Naive thymus-derived CD4-positive, alpha-beta T cell (primary cell): Measurements from ENCODE around the gene DOCK9. TPM values are rescaled to one million over a fixed set of nuclear protein-coding genes. Genes with fewer than 3 reads are reported as not detected.

ENCODE experiments used
- ATAC-seq: fragments of 150-1000 bp; cut with Tn5 transposase; 2 replicates; pipeline ENCODE4 v1.10.0; 2021; ENCODE audit warnings: mild to moderate bottlenecking, moderate library complexity
- CTCF ChIA-PET: fragments of 350-600 bp; sonication (Branson Sonifier 250); formaldehyde crosslinking; loops from one replicate; lab custom pipeline; 2021; ENCODE audit warnings: antibody characterized with exemption; lab: Charles Lee
- POLR2A ChIA-PET: fragments of 350-600 bp; sonication (Branson Sonifier 250); formaldehyde crosslinking; loops from one replicate; lab custom pipeline; 2021; ENCODE audit warnings: antibody characterized with exemption, inconsistent platforms; lab: Charles Lee
- DNase-seq, 9 donors: peaks; one replicate each; pipeline versions ENCODE4 v3.0.0 to v3.0.0-alpha.2; 2020 to 2022; ENCODE audit warnings: mixed read lengths in 1 of 9
- H3K27ac ChIP-seq: one replicate; pipeline ENCODE4 v1.7.0; 2013; ENCODE audit warnings: mild to moderate bottlenecking, low read depth, low read length, moderate library complexity
- H3K27me3 ChIP-seq, 2 donors: one replicate each; pipeline ENCODE4 v1.7.0; 2013; ENCODE audit warnings: low read length in 2 of 2, mild to moderate bottlenecking in 2 of 2, moderate library complexity in 2 of 2; ENCODE audit not compliant: control insufficient read depth in 2 of 2, insufficient read depth in 2 of 2
- H3K36me3 ChIP-seq, 3 experiments: 1 replicate in 2 of 3; 2 replicates in 1 of 3; pipeline ENCODE4 v1.7.0; 2013; ENCODE audit warnings: low read length in 3 of 3, mild to moderate bottlenecking in 3 of 3, moderate library complexity in 1 of 3; ENCODE audit not compliant: insufficient read depth in 3 of 3, control insufficient read depth in 2 of 3
- H3K4me1 ChIP-seq, 2 donors: one replicate each; pipeline ENCODE4 v1.7.0; 2013; ENCODE audit warnings: low read length in 2 of 2, mild to moderate bottlenecking in 2 of 2, moderate library complexity in 1 of 2; ENCODE audit not compliant: control insufficient read depth in 2 of 2, insufficient read depth in 2 of 2
- H3K4me3 ChIP-seq: 2 replicates; pipeline ENCODE4 v1.7.0; 2013; ENCODE audit warnings: mild to moderate bottlenecking, low read length
- H3K9me3 ChIP-seq, 3 experiments: 1 replicate in 2 of 3; 2 replicates in 1 of 3; pipeline ENCODE4 v1.7.0; 2013; ENCODE audit warnings: low read length in 3 of 3; ENCODE audit not compliant: control insufficient read depth in 2 of 3
- H3K27ac Mint-ChIP-seq, 9 donors: one replicate each; pipeline ENCODE4 v1.8.0; 2020 to 2022; ENCODE audit warnings: mixed read lengths in 9 of 9, mild to moderate bottlenecking in 8 of 9, moderate library complexity in 5 of 9, inconsistent platforms in 2 of 9
- H3K27me3 Mint-ChIP-seq, 5 donors: one replicate each; pipeline ENCODE4 v1.8.0; 2021 to 2022; ENCODE audit warnings: mixed read lengths in 5 of 5, mild to moderate bottlenecking in 1 of 5
- H3K36me3 Mint-ChIP-seq, 5 donors: one replicate each; pipeline ENCODE4 v1.8.0; 2020 to 2022; ENCODE audit warnings: mixed read lengths in 5 of 5, mild to moderate bottlenecking in 3 of 5, inconsistent platforms in 1 of 5
- H3K4me1 Mint-ChIP-seq, 7 donors: one replicate each; pipeline ENCODE4 v1.8.0; 2020 to 2022; ENCODE audit warnings: mixed read lengths in 7 of 7, mild to moderate bottlenecking in 3 of 7, inconsistent platforms in 1 of 7
- H3K4me3 Mint-ChIP-seq, 10 donors: one replicate each; pipeline ENCODE4 v1.8.0; 2020 to 2022; ENCODE audit warnings: mild to moderate bottlenecking in 10 of 10, mixed read lengths in 10 of 10, moderate library complexity in 6 of 10, inconsistent platforms in 2 of 10
- H3K9me3 Mint-ChIP-seq, 11 donors: one replicate each; pipeline ENCODE4 v1.8.0; 2020 to 2022; ENCODE audit warnings: mixed read lengths in 11 of 11, mild to moderate bottlenecking in 4 of 11, inconsistent platforms in 1 of 11, moderate library complexity in 1 of 11
- intact Hi-C, 2 donors: fragments of 100-400 bp; cut with micrococcal nuclease; formaldehyde crosslinking; loops; one replicate each; pipeline ENCODE4 v1.15.1; 2023
- polyA plus RNA-seq, 2 donors: library from polyadenylated mRNA; unstranded; fragments of 300-500 nt; fragmentation: Illumina TruSeq; gene quantifications; one replicate each; pipeline ENCODE4 v1.2.3, GENCODE V29; 2021
- total RNA-seq, 6 experiments: library from RNA in 5 of 6; stranded (reverse) in 5 of 6; gene quantifications; 1 replicate in 5 of 6; 2 replicates in 1 of 6; pipeline ENCODE4 v1.2.3 and lab custom pipeline; 2021 to 2026

The DOCK9 gene
- total and polyA plus RNA-seq, 7 experiments from 2014 or later, result 22.2 to 214 (median 122) TPM

DNA sequence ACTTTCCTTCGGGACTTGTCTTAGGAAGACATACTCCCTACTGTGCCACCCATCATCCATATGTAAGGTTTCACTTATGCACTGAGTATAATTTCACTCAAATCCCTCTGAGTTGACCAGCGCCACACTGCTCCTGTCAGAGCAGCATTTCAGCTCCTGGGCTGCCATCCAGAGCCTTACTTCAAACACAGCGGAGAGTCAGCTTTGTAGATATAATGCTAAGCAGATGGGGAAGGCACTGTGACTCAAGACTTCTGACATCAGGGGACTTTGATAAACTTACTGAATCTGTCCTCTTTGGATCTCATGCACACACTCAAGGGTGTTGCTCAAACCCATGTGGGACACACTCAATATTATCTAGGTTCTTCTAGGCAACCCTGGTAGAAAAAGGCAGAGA, 34.9 kb downstream of the DOCK9 start:
- intact Hi-C loops, result loop anchor here in 1 of 2 donors (5.0 kb wide), 1 partner anchor 34 kb away; the partner anchor contains the start of gene DOCK9
- Histone ChIP-seq H3K4me1 (peaks cover 0 to 3% of the 10 kb centered on the region in 2 donors), H3K36me3 (peaks cover 0 to 2% (median 0%) of the 10 kb centered on the region in 3 experiments), H3K27ac (no peak overlapping the region), H3K27me3 (no peaks in the 10 kb centered on the region), H3K4me3 (no peak overlapping the region), H3K9me3 (no peaks in the 10 kb centered on the region)
- ATAC-seq (no peak), DNase-seq (no peak)
- Mint-ChIP-seq H3K4me1 (peaks cover 11 to 87% (median 68%) of the 10 kb centered on the region in 7 donors), H3K27ac (peak overlapping the region in 2 of 9 donors; percentile 2 to 19), H3K4me3 (no peak overlapping the region), H3K9me3 (no peaks in the 10 kb centered on the region), H3K27me3 (no peaks in the 10 kb centered on the region), H3K36me3 (peaks cover 0 to 20% (median 9%) of the 10 kb centered on the region in 5 donors)
- ChIA-PET CTCF (no interaction called here), POLR2A (no interaction called here)

DNA sequence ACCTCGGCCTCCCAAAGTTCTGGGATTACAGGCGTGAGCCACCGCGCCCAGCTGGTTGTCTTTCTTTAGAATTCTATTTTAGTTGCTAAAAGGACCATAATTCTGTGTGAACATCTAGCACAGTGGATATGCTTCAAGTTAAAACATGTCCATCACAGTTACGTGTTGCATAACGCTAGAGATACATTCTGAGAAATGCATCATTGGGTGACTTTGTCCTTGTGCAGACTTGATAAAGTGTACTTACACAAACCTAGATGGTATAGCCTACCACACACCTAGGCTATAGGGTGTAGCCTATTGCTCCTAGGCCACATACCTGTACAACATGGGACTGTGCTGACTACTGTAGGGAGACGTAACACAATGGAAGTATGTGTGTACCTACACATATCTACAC, 35.4 kb downstream of the DOCK9 start:
- Histone ChIP-seq H3K27ac (no peak overlapping the region), H3K4me3 (no peak overlapping the region), H3K27me3 (no peaks in the 10 kb centered on the region), H3K36me3 (peaks cover 0 to 2% (median 0%) of the 10 kb centered on the region in 3 experiments), H3K4me1 (no peaks in the 10 kb centered on the region), H3K9me3 (no peaks in the 10 kb centered on the region)
- Mint-ChIP-seq H3K4me1 (peaks cover 10 to 86% (median 68%) of the 10 kb centered on the region in 7 donors), H3K27ac (peak overlapping the region in 3 of 9 donors; percentile 2 to 13 (median 11)), H3K9me3 (no peaks in the 10 kb centered on the region), H3K4me3 (no peak overlapping the region), H3K27me3 (no peaks in the 10 kb centered on the region), H3K36me3 (peaks cover 0 to 20% (median 12%) of the 10 kb centered on the region in 5 donors)
- ChIA-PET CTCF (no interaction called here), POLR2A (no interaction called here)
- DNase-seq, result no peak
- intact Hi-C loops, result loop anchor here in 1 of 2 donors (5.0 kb wide), 1 partner anchor 35 kb away; the partner anchor contains the start of gene DOCK9
- ATAC-seq, result no peak

DNA sequence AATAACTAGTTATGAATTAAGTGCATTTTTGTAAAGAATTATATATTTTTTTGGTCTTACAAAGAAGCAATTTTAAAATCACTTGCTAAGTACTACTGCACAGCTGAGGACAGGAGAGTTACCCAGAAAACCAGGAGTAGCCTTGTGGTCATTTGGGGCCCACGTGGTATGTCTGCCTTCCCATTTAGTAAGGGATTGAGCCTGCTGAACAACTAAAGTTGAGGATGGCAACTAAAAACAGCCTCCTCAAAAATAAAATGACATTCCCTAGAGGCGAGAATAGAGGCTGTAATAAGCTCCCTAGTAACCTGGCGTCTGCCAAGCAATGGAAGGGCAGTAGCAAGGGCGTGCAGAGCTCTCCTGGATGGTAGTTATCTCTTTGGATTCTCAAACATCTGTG, 36.3 kb downstream of the DOCK9 start:
- Histone ChIP-seq H3K27me3 (no peaks in the 10 kb centered on the region), H3K9me3 (no peaks in the 10 kb centered on the region), H3K36me3 (peaks cover 0 to 2% (median 0%) of the 10 kb centered on the region in 3 experiments), H3K4me3 (no peak overlapping the region), H3K27ac (no peak overlapping the region), H3K4me1 (no peaks in the 10 kb centered on the region)
- ChIA-PET CTCF (no interaction called here), POLR2A (no interaction called here)
- Mint-ChIP-seq H3K9me3 (no peaks in the 10 kb centered on the region), H3K27ac (peak overlapping the region in 2 of 9 donors; percentile 33 to 46), H3K4me1 (peaks cover 10 to 85% (median 66%) of the 10 kb centered on the region in 7 donors), H3K27me3 (no peaks in the 10 kb centered on the region), H3K4me3 (no peak overlapping the region), H3K36me3 (peaks cover 0 to 23% (median 8%) of the 10 kb centered on the region in 5 donors)
- intact Hi-C loops, result loop anchor here in 1 of 2 donors (5.0 kb wide), 1 partner anchor 36 kb away; the partner anchor contains the start of gene DOCK9
- DNase-seq, result no peak
- ATAC-seq, result no peak

DNA sequence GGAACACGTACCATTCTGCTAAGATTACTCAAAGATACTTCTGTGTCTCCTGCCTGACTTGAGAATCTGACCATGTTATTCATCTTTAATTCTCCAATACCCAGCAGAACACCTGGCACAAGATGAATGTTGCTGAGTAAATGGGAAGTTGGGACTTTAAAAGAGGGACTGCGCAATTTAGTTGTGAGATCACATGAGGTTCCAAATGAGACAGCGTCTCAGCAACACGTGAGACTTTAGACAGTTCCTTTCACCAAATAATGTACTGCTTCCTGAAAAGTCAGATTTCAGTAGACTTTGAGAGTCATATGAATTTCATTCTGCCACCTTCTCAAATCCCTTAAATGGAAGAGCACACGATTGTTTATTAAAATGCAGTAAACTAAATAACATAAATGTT, 36.7 kb downstream of the DOCK9 start:
- no peak overlapping the region for H3K4me3 ChIP-seq

DNA sequence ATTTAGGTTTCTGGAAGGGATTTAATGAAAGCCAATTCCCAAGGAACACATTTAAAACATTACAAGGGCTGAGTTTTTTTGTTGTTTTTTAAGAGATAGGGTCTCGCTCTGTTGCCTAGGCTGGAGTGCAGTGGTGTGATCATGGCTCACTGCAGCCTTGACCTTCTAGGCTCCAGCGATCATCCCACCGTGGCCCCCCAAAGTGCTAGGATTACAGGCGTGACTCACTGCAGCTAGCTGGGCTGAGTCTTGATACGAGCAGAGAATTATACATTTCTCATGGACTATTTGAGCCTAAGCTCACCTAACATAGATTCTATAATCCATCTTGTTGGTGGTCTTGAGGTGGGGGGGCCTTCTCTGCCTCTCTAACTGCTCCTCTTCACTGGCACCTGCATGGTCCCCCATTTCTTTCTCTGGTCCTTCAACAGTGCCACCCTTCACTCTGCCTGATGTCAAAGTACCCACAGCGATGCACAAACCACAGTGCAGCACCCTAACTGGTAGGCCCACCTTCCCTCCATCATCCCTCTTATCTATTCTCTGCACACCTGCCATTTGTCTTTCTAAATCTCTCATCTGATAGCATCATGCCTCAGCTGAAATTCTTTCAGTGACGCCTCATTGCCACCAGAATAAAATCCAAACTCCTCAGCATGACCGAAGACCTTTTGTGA, 37.4 kb downstream of the DOCK9 start:
- Histone ChIP-seq H3K27ac (no peak overlapping the region), H3K27me3 (no peaks in the 10 kb centered on the region), H3K9me3 (no peaks in the 10 kb centered on the region), H3K4me1 (no peaks in the 10 kb centered on the region), H3K36me3 (peaks cover 0 to 6% (median 0%) of the 10 kb centered on the region in 3 experiments), H3K4me3 (no peak overlapping the region)
- ChIA-PET POLR2A (no interaction called here), CTCF (interaction anchor here (0.7 kb wide), 1 partner anchor 17 kb away, joined by 3 read pairs; no protein-coding TSS in a partner anchor)
- intact Hi-C loops, result loop anchor here in 1 of 2 donors (5.0 kb wide), 1 partner anchor 37 kb away; the partner anchor contains the start of gene DOCK9
- Mint-ChIP-seq H3K4me1 (peaks cover 6 to 79% (median 57%) of the 10 kb centered on the region in 7 donors), H3K36me3 (peaks cover 0 to 19% (median 11%) of the 10 kb centered on the region in 5 donors), H3K9me3 (peaks cover 0 to 7% (median 4%) of the 10 kb centered on the region in 11 donors), H3K27ac (peak overlapping the region in 6 of 9 donors; percentile 33 to 76 (median 48)), H3K27me3 (no peaks in the 10 kb centered on the region), H3K4me3 (no peak overlapping the region)
- ATAC-seq (no peak), DNase-seq (no peak)

More for the DNA sequence above, 36.7 kb downstream of the DOCK9 start:
- peaks cover 0 to 22% (median 7%) of the 10 kb centered on the region in 5 donors for H3K36me3 Mint-ChIP-seq
- POLR2A ChIA-PET, result no interaction called here
- peaks cover 0 to 2% (median 0%) of the 10 kb centered on the region in 3 experiments for H3K36me3 ChIP-seq
- H3K4me3 Mint-ChIP-seq, result no peak overlapping the region
- CTCF ChIA-PET, result no interaction called here
- intact Hi-C loops, result loop anchor here in 1 of 2 donors (5.0 kb wide), 1 partner anchor 36 kb away; the partner anchor contains the start of gene DOCK9
- ATAC-seq (no peak), DNase-seq (no peak)
- peak overlapping the region in 6 of 9 donors; percentile 5 to 55 (median 45) for H3K27ac Mint-ChIP-seq
- no peaks in the 10 kb centered on the region for H3K4me1 ChIP-seq
- no peaks in the 10 kb centered on the region for H3K9me3 ChIP-seq
- H3K27me3 ChIP-seq, result no peaks in the 10 kb centered on the region
- no peak overlapping the region for H3K27ac ChIP-seq
- no peaks in the 10 kb centered on the region for H3K27me3 Mint-ChIP-seq
- H3K9me3 Mint-ChIP-seq, result peaks cover 0 to 3% (median 1%) of the 10 kb centered on the region in 11 donors
- peaks cover 8 to 82% (median 62%) of the 10 kb centered on the region in 7 donors for H3K4me1 Mint-ChIP-seq

DNA sequence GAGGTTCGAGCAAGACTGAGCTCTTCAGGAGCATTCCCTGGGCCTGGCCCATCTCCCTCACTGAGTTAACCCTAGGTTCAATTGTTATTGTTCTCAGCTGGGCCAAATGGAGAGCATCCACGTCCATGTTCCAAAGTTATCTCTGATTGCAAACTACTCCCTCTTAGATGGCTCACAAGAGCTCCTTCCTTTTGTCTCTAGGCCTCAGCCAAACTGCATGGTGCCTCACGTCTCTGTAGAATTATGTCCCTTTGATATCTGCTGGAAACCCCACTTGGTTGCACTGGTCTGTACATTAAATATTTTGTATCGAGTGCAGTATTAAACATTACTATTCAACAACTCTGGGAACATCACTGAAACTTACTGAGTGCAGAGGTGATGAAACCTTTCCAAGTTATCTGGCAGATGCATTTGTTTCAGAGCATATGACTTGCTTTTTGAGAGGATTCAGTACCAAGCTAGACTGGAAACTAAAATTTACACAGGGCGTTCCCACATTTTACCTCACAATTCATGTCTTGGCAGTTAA, 38.1 kb downstream of the DOCK9 start:
- Mint-ChIP-seq H3K4me3 (no peak overlapping the region), H3K27ac (peak overlapping the region in 7 of 9 donors; percentile 26 to 89 (median 46)), H3K4me1 (peaks cover 2 to 71% (median 50%) of the 10 kb centered on the region in 7 donors), H3K27me3 (no peaks in the 10 kb centered on the region), H3K36me3 (peaks cover 2 to 20% (median 15%) of the 10 kb centered on the region in 5 donors), H3K9me3 (peaks cover 2 to 13% (median 7%) of the 10 kb centered on the region in 11 donors)
- H3K4me3 ChIP-seq, result no peak overlapping the region
- peaks cover 0 to 6% (median 0%) of the 10 kb centered on the region in 3 experiments for H3K36me3 ChIP-seq
- ChIA-PET POLR2A (interaction anchor here (0.5 kb wide), 1 partner anchor 221 kb away, joined by 3 read pairs; no protein-coding TSS in a partner anchor), CTCF (no interaction called here)
- no peaks in the 10 kb centered on the region for H3K4me1 ChIP-seq
- intact Hi-C loops, result loop anchor here in 1 of 2 donors (5.0 kb wide), 1 partner anchor 38 kb away; the partner anchor contains the start of gene DOCK9
- no peak for ATAC-seq
- no peak overlapping the region for H3K27ac ChIP-seq
- no peaks in the 10 kb centered on the region for H3K27me3 ChIP-seq
- H3K9me3 ChIP-seq, result peaks cover 0 to 3% (median 0%) of the 10 kb centered on the region in 3 experiments
- DNase-seq, result no peak
